ENCODE results near the gene TKTL2. TPM values are rescaled to one million over a fixed set of nuclear protein-coding genes. Genes with fewer than 3 reads are reported as not detected.

The TKTL2 gene
- total and polyA plus RNA-seq, 12 donors: not detected

GRCh38 chr4:163495900-163496299, 22.3 kb upstream of the TKTL2 start:
- no peak for TF ChIP-seq CTCF (IDR thresholded peaks at IDR 0.05)
- no peak for TF ChIP-seq POLR2A (IDR thresholded peaks at IDR 0.05)
- Histone ChIP-seq H3K27me3 (no peaks in the 10 kb centered on the region), H3K4me1 (replicated peaks in 1 of 2) (peaks cover 0 to 23% of the 10 kb centered on the region in 2 donors), H3K9me3 (replicated peaks in 1 of 3) (no peaks in the 10 kb centered on the region), H3K4me3 (peak overlapping the region in 1 of 4 donors; percentile 84), H3K27ac (no peak overlapping the region), H3K36me3 (replicated peaks in 1 of 2) (no peaks in the 10 kb centered on the region)
- WGBS, 4 donors: 0 to 14% (median 6%) methylated on average over 1 of the region's 1 CpG
- no peak for DNase-seq
- intact Hi-C loops (cut with DNase I): no loop called here

- peak within 1 kb of the TSS; percentile 49 to 89 (median 85) for H3K4me3 ChIP-seq
- peak; percentile 80 to 93 (median 90) for DNase-seq
- H3K36me3 ChIP-seq (replicated peaks in 1 of 2): no peaks in the 10 kb centered on the region
- peak; percentile 11 to 67 for TF ChIP-seq POLR2A (IDR thresholded peaks at IDR 0.05)
- TF ChIP-seq CTCF (IDR thresholded peaks at IDR 0.05): peak in 1 of 6 experiments; percentile 4
- H3K27me3 ChIP-seq: no peaks in the 10 kb centered on the region
- H3K4me1 ChIP-seq (replicated peaks in 1 of 2): peaks cover 0 to 19% of the 10 kb centered on the region in 2 donors
- H3K9me3 ChIP-seq (replicated peaks in 1 of 3): no peaks in the 10 kb centered on the region
- H3K27ac ChIP-seq: peak within 1 kb of the TSS; percentile 42 to 90 (median 70)
- WGBS, 4 donors: 0 to 1% (median 0%) methylated on average over 22 to 64 of the region's 64 CpGs
- intact Hi-C loops (cut with DNase I): no loop called here
Observed at GRCh38 chr4:163494360-163495241, 21.0 kb upstream of the TKTL2 start, which contains the start of gene TMA16. Gene TMA16, plus strand, starts transcription at chr4:163494690. Its CDS starts 112 bp downstream, at chr4:163494802.

- peak overlapping the region; percentile 42 to 90 (median 70) for H3K27ac ChIP-seq
- peak overlapping the region; percentile 7 to 89 (median 85) for H3K4me3 ChIP-seq
- WGBS, 4 donors: 43 to 48% (median 47%) methylated on average over 28 of the region's 28 CpGs
- no peaks in the 10 kb centered on the region for H3K9me3 ChIP-seq (replicated peaks in 1 of 3)
- TF ChIP-seq CTCF (IDR thresholded peaks at IDR 0.05) (no peak), POLR2A (IDR thresholded peaks at IDR 0.05) (no peak)
- no peaks in the 10 kb centered on the region for H3K36me3 ChIP-seq (replicated peaks in 1 of 2)
- H3K27me3 ChIP-seq: no peaks in the 10 kb centered on the region
- DNase-seq: peak in 4 of 7 donors; percentile 22 to 61 (median 40)
- intact Hi-C loops (cut with DNase I): no loop called here
- peaks cover 0 to 19% of the 10 kb centered on the region in 2 donors for H3K4me1 ChIP-seq (replicated peaks in 1 of 2)
Observed at GRCh38 chr4:163493643-163494359, 20.2 kb upstream of the TKTL2 start.

GRCh38 chr4:163492951-163493504, 19.5 kb upstream of the TKTL2 start:
- TF ChIP-seq CTCF (IDR thresholded peaks at IDR 0.05) (no peak), POLR2A (IDR thresholded peaks at IDR 0.05) (no peak)
- no peaks in the 10 kb centered on the region for H3K9me3 ChIP-seq (replicated peaks in 1 of 3)
- intact Hi-C loops (cut with DNase I): no loop called here
- H3K36me3 ChIP-seq (replicated peaks in 1 of 2): no peaks in the 10 kb centered on the region
- DNase-seq: no peak
- WGBS, 4 donors: 93 to 95% (median 94%) methylated on average over 6 of the region's 6 CpGs
- H3K4me1 ChIP-seq (replicated peaks in 1 of 2): peaks cover 0 to 19% of the 10 kb centered on the region in 2 donors
- peak overlapping the region in 1 of 4 donors; percentile 9 for H3K4me3 ChIP-seq
- no peak overlapping the region for H3K27ac ChIP-seq
- no peaks in the 10 kb centered on the region for H3K27me3 ChIP-seq

Data from adrenal gland (tissue), 12 donors.